Common myeloid progenitor, CD34-positive (primary cell): ENCODE results near the gene CD8B.

Experiments
- CTCF ChIA-PET: fragments of 350-600 bp; sonication (Branson Sonifier 250); formaldehyde crosslinking; loops from one replicate; lab custom pipeline; 2021; ENCODE audit warnings: antibody characterized with exemption; lab: Charles Lee
- POLR2A ChIA-PET: fragments of 350-600 bp; sonication (Branson Sonifier 250); formaldehyde crosslinking; loops from one replicate; lab custom pipeline; 2021; ENCODE audit warnings: antibody characterized with exemption; lab: Charles Lee
- DNase-seq, 3 donors: peaks; one replicate each; pipeline versions ENCODE4 v3.0.0 to v3.0.0-alpha.2; 2013
- H3K27ac ChIP-seq, 2 experiments: 1 replicate in 1 of 2; 2 replicates in 1 of 2; pipeline ENCODE4 v1.7.0; 2013; ENCODE audit warnings: inconsistent platforms in 2 of 2, low read length in 2 of 2, mild to moderate bottlenecking in 2 of 2, low read depth in 1 of 2, moderate library complexity in 1 of 2; ENCODE audit not compliant: severe bottlenecking in 2 of 2, insufficient read depth in 1 of 2, poor library complexity in 1 of 2
- H3K27me3 ChIP-seq, 5 experiments: replicated peaks in 2 of 5; 1 replicate in 3 of 5; 2 replicates in 2 of 5; pipeline versions ENCODE4 v1.6.1 to v1.7.0; 2013; ENCODE audit warnings: low read length in 4 of 5, mild to moderate bottlenecking in 2 of 5, moderate library complexity in 2 of 5, inconsistent platforms in 1 of 5; ENCODE audit not compliant: insufficient read depth in 5 of 5, control insufficient read depth in 4 of 5
- H3K36me3 ChIP-seq, 4 experiments: 1 replicate in 2 of 4; 2 replicates in 2 of 4; pipeline versions ENCODE4 v1.6.1 to v1.7.0; 2013; ENCODE audit warnings: low read length in 3 of 4, control low read depth in 1 of 4, mild to moderate bottlenecking in 1 of 4; ENCODE audit not compliant: control insufficient read depth in 4 of 4, insufficient read depth in 4 of 4
- H3K4me1 ChIP-seq, 4 experiments: 1 replicate in 3 of 4; 2 replicates in 1 of 4; pipeline versions ENCODE4 v1.6.1 to v1.7.1; 2013; ENCODE audit warnings: low read length in 3 of 4, mild to moderate bottlenecking in 3 of 4, control low read depth in 1 of 4, inconsistent platforms in 1 of 4, moderate library complexity in 1 of 4; ENCODE audit not compliant: control insufficient read depth in 4 of 4, insufficient read depth in 4 of 4; ENCODE audit errors: control extremely low read depth in 1 of 4
- H3K4me3 ChIP-seq, 7 experiments: 1 replicate in 4 of 7; 2 replicates in 3 of 7; pipeline versions ENCODE4 v1.5.1 to v1.7.0; 2013; ENCODE audit warnings: mild to moderate bottlenecking in 7 of 7, low read length in 6 of 7, moderate library complexity in 6 of 7, inconsistent platforms in 2 of 7, low read depth in 2 of 7, control low read depth in 1 of 7; ENCODE audit not compliant: insufficient read depth in 4 of 7, control insufficient read depth in 1 of 7; ENCODE audit errors: extremely low read depth in 1 of 7
- H3K9me3 ChIP-seq, 5 experiments: 1 replicate in 4 of 5; 2 replicates in 1 of 5; pipeline versions ENCODE4 v1.6.1 to v1.7.1; 2013; ENCODE audit warnings: low read length in 4 of 5, mild to moderate bottlenecking in 2 of 5, inconsistent platforms in 1 of 5, low read depth in 1 of 5, moderate library complexity in 1 of 5; ENCODE audit not compliant: control insufficient read depth in 4 of 5, insufficient read depth in 2 of 5; ENCODE audit errors: control extremely low read depth in 1 of 5
- WGBS: methylation state at CpG from one replicate; pipeline ENCODE4 v1.1.5; 2013; ENCODE audit not compliant: insufficient coverage; 5-methylcytosine and 5-hydroxymethylcytosine counted together

CD8B gene

DNA sequence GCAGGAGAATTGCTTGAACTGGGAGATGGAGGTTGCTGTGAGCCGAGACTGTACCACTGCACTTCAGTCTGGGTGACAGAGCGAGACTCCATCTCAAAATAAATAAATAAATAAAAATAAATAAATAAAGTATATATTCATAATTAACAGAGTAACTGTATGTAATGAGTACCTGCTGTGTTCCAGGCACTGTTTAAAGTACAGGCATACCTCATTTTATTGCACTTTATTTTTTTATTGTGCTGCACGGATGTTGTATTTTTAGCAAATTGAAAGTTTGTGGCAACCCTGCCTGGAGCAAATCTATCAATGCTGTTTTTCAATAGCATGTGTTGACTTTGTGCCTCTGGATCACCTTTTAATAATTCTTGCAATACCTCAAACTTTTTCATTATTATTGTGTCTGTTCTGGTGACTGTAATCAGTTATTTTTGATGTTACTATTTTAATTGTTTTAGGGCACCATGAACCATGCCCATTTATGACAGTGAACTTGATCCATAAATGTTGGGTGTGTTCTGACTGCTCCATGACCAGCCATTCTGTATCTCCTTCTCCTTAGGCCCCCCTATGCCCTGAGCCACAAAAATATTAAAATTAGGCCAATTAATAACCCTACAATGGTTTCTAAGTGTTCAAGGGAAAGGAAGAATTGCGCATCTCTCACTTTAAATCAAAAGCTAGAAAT is 43.4 kb downstream of the CD8B start:
- Histone ChIP-seq H3K4me3 (no peak overlapping the region), H3K9me3 (peaks cover 0 to 7% (median 3%) of the 10 kb centered on the region in 5 experiments), H3K36me3 (no peaks in the 10 kb centered on the region), H3K27ac (no peak overlapping the region), H3K4me1 (no peaks in the 10 kb centered on the region), H3K27me3 (no peaks in the 10 kb centered on the region)
- ChIA-PET POLR2A (no interaction called here), CTCF (no interaction called here)
- no CpG with 5 or more reads among the region's 4 CpGs for WGBS
- DNase-seq, result no peak

DNA sequence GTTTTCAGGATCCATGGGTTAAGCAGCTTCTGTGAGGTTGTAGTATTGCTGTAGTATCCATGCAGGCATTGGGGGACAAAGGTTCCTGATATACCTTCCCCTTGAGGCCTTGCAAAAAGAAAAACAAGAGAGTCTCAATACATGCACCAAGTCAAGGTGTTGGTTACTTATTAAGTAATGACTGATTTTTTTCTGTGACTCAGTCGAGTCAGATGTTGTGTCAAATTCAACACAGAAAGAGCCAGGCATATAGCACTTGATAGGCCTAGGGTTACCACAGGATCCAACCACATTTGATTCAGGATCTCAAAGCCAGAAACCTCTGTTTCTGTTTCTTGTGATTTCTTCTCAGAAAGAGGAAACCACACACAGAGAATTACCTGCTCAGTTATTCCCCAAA is 46.1 kb downstream of the CD8B start:
- ChIA-PET CTCF (no interaction called here), POLR2A (no interaction called here)
- no peak overlapping the region for H3K4me3 ChIP-seq
- no peak overlapping the region for H3K27ac ChIP-seq
- 60% methylated on average over 1 of the region's 1 CpG for WGBS
- peaks cover 0 to 4% (median 0%) of the 10 kb centered on the region in 5 experiments for H3K27me3 ChIP-seq
- H3K9me3 ChIP-seq, result no peaks in the 10 kb centered on the region
- no peaks in the 10 kb centered on the region for H3K36me3 ChIP-seq
- no peaks in the 10 kb centered on the region for H3K4me1 ChIP-seq
- no peak for DNase-seq

DNA sequence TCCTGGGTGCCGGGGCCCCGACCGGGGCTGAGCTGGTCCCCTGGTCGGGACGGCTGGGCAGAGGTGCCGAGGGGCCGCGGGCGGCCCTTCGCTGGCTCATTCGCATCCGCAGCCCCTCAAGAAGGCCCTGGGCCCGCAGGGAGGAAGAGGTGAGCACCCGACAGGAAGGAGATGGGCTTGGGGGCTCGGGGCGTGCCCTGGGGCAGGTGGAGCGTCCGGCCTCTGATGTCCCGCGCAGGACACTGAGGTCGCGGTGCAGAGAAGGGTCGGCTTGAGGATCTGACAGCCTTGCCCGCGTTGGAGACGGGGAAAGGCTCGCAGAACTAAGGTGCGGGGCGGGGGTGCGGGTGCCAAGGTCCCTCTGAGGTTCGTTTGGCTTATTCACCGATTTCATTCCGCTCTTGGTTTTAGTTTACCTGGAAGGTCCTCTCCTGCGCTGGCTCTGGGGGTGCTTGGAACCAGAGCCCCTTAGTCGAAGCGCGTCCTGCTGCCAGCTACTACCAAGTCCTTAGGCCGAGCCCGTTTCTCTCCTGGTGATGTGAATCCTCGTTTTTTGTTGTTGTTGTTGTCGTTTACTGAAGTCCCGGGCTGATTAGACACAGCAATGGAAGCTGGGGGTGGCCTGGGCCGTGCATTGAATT is 52.1 kb downstream of the CD8B start:
- POLR2A ChIA-PET, result no interaction called here
- CTCF ChIA-PET, result no interaction called here
- Histone ChIP-seq H3K36me3 (no peaks in the 10 kb centered on the region), H3K27ac (no peak overlapping the region), H3K27me3 (peaks cover 0 to 37% (median 10%) of the 10 kb centered on the region in 5 experiments), H3K4me3 (peak overlapping the region in 6 of 7 experiments; percentile 15 to 61 (median 46)), H3K9me3 (no peaks in the 10 kb centered on the region), H3K4me1 (peaks cover 0 to 30% (median 23%) of the 10 kb centered on the region in 4 experiments)
- no peak for DNase-seq
- WGBS, result 27% methylated on average over 25 of the region's 43 CpGs

DNA sequence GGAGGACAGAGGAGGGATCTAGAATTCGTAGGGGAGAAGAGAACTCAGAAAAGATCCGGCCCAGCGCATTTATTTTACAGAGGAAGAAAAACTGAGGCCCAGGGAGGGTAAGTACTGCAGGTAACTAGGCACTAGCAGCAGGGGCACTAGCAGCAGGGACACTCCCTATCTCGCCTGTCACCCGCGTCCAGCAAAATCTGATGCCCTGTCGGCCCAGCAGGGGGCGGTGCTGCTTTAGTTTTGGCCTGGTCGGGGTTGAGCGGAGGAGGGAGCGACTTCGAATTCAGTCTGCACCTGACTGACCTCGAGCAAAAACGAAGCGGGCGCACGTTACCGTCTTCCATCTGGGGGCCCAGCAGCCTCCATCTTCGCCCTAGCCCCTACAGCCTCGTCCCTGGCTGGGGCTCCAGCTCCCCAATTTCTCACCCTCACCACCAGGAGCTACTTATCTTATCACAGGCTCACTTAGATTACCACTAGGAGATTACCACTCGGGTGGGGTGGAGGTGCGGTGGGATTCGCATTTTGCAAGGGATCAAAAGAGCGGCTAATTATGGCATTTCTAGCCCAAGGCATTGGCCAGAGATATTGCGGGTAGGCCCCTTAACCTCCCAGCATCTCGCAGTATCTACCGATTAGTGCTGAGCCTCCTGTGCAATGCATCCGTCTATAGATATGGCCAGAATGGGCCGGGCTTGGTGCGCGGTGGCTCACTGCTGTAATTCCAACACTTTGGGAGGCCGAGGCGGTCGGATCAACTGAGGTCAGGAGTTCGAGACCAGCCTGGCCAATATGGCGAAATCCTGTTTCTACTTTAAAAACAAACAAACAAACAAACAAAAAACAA is 53.1 kb downstream of the CD8B start:
- 16% methylated on average over 28 of the region's 36 CpGs for WGBS
- H3K27me3 ChIP-seq, result peaks cover 0 to 37% (median 10%) of the 10 kb centered on the region in 5 experiments
- peak overlapping the region in 6 of 7 experiments; percentile 52 to 85 (median 68) for H3K4me3 ChIP-seq
- no peak overlapping the region for H3K27ac ChIP-seq
- H3K9me3 ChIP-seq, result no peaks in the 10 kb centered on the region
- H3K36me3 ChIP-seq, result no peaks in the 10 kb centered on the region
- ChIA-PET POLR2A (no interaction called here), CTCF (interaction anchor here (0.8 to 2.0 kb wide), 3 partner anchors 16 to 45 kb away, joined by 3 to 10 read pairs (median 3); no protein-coding TSS in a partner anchor)
- DNase-seq, result peak; percentile 85 to 92 (median 91)
- H3K4me1 ChIP-seq, result peaks cover 0 to 30% (median 23%) of the 10 kb centered on the region in 4 experiments

DNA sequence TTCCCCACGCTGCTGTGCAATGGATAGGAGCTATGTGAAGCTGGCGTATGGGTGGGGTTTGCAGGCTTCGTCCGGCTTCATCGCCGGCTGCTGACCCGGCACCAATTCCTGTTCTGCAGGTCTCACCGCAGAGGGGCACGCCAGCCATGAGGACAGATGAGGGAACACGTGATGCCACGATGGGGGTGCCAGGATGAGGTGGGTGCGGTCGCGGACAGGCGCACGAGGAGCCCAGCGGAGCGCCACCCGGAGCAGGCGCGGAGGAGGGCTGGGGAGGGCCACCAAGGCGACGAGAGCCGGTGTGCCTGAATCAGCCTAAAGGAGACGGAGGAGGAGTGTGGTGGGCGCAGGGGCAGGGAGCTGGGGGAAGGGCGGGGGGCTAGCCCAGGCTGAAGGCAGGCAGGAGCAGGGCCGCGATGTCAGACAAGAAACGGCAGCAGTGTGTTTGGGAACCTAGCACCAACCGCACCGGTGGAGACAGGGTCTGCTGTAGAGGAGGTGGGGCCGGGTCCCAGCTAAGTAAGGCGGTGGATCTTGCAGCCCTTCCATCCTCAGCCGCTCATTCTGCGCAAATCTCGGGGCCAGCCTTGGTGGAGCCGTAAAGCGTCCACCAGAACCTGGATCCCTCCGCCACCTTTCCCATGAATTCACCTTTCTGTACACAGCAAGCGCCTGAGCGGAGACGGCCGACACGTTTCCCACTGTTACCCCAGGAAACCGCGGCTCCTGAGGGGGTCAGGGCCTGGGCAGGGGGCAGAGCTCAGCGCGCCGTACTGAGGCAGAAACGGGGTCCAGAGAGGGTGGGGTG is 54.0 kb downstream of the CD8B start:
- peaks cover 0 to 30% (median 23%) of the 10 kb centered on the region in 4 experiments for H3K4me1 ChIP-seq
- DNase-seq, result peak; percentile 43 to 69 (median 57)
- no peaks in the 10 kb centered on the region for H3K9me3 ChIP-seq
- H3K36me3 ChIP-seq, result no peaks in the 10 kb centered on the region
- no peak overlapping the region for H3K27ac ChIP-seq
- H3K4me3 ChIP-seq, result peak overlapping the region; percentile 6 to 85 (median 67)
- CTCF ChIA-PET, result interaction anchor here (0.7 to 2.0 kb wide), 8 partner anchors 10 to 47 kb away, joined by 3 to 10 read pairs (median 4); no protein-coding TSS in a partner anchor
- peaks cover 0 to 37% (median 10%) of the 10 kb centered on the region in 5 experiments for H3K27me3 ChIP-seq
- POLR2A ChIA-PET, result no interaction called here
- WGBS, result 1% methylated on average over 40 of the region's 51 CpGs

DNA sequence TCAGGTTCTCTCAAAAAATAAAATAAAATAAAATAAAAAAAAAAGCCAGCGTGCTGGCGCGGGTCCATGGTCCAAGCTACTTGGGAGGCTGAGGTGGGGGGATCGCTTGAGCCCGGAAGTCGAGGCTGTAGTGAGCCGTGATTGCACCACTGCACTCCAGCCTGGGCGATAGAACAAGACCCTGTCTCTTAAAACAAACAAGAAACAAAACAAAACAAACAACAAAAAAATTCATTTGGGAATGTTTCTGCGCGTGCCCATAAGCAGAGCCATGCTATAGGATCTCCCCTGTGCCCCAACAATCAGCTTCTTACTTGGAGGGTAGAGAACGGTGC is 54.6 kb downstream of the CD8B start:
- Histone ChIP-seq H3K4me3 (peak overlapping the region; percentile 6 to 85 (median 67)), H3K27me3 (peaks cover 0 to 37% (median 10%) of the 10 kb centered on the region in 5 experiments), H3K36me3 (no peaks in the 10 kb centered on the region), H3K4me1 (peaks cover 0 to 30% (median 23%) of the 10 kb centered on the region in 4 experiments), H3K27ac (no peak overlapping the region), H3K9me3 (no peaks in the 10 kb centered on the region)
- no peak for DNase-seq
- 39% methylated on average over 7 of the region's 11 CpGs for WGBS
- CTCF ChIA-PET, result interaction anchor here (0.7 to 2.0 kb wide), 8 partner anchors 9 to 47 kb away, joined by 3 to 10 read pairs (median 4); no protein-coding TSS in a partner anchor
- POLR2A ChIA-PET, result no interaction called here
